GM18873 (cell line): ENCODE data around the gene GMEB1.
"Not testable (repeated sequence)": the region's sequence is repeated elsewhere in the genome, so short reads cannot be mapped to it uniquely, and the experiment has no call there.

ENCODE experiments used
- ATAC-seq: cut with Tn5 transposase; IDR thresholded peaks from one replicate; pipeline ENCODE4 v1.9.1; 2021; ENCODE audit warnings: mild to moderate bottlenecking, moderate library complexity, moderate number of reproducible peaks; ENCODE audit not compliant: unreplicated experiment, low FRiP score

Gene GMEB1

GRCh38 chr1:28745653-28746173 is 77.1 kb downstream of the GMEB1 start:
- ATAC-seq = no peak

- no peak for ATAC-seq
These were observed 81.7 kb downstream of the GMEB1 start for GRCh38 chr1:28750330-28750729.

- not testable (repeated sequence) for ATAC-seq
These were observed 82.2 kb downstream of the GMEB1 start for GRCh38 chr1:28750771-28751294.

- ATAC-seq = no peak
These were observed 82.9 kb downstream of the GMEB1 start for GRCh38 chr1:28751315-28752060.

GRCh38 chr1:28755701-28756100 is 87.1 kb downstream of the GMEB1 start:
- ATAC-seq = no peak

GRCh38 chr1:28756846-28757245 is 88.3 kb downstream of the GMEB1 start:
- no peak for ATAC-seq

GRCh38 chr1:28758420-28758819 is 89.8 kb downstream of the GMEB1 start:
- no peak for ATAC-seq

GRCh38 chr1:28759257-28759656 is 90.7 kb downstream of the GMEB1 start:
- no peak for ATAC-seq

- ATAC-seq = no peak
These were observed 92.6 kb downstream of the GMEB1 start for GRCh38 chr1:28761189-28761588.

GRCh38 chr1:28766532-28767183 is 98.1 kb downstream of the GMEB1 start:
- ATAC-seq = no peak
